K562 (cell line): ENCODE data around the gene NPAS2. TPM values are rescaled to one million over a fixed set of nuclear protein-coding genes. Genes with fewer than 3 reads are reported as not detected.

ENCODE experiments used
- ATAC-seq: fragments of 200-7000 bp; cut with Tn5 transposase; 3 replicates; pipeline ENCODE4 v1.9.1; 2020; ENCODE audit warnings: moderate library complexity
- BruUV-seq: library from RNA; stranded (reverse); fragments of 400-500 nt; replicated peaks from 2 replicates; lab custom pipeline; 2021; lab: Mats Ljungman, UMichigan
- CTCF ChIA-PET: fragments of 300-600 bp; formaldehyde crosslinking; extraction: SDS; loops from one replicate; lab custom pipeline; 2021; ENCODE audit warnings: low intra/inter-chr PET ratio; lab: Yijun Ruan, JAX
- POLR2A ChIA-PET: fragments of 300-600, 350-650 bp; sonication (Branson Sonifier 250); formaldehyde crosslinking; extraction: SDS; loops from one replicate; lab custom pipeline; 2021; ENCODE audit warnings: antibody characterized with exemption, inconsistent platforms; lab: Yijun Ruan, JAX
- DNase-seq, 4 experiments: peaks; one replicate each; pipeline versions ENCODE4 v3.0.0 to v3.0.0-alpha.2; 2011 to 2018; ENCODE audit warnings: low spot score in 3 of 4, mixed read lengths in 3 of 4; ENCODE audit errors: extremely low read depth in 1 of 4
- FAIRE-seq: peaks from 2 replicates; lab custom pipeline; 2011; peaks lifted over from hg19 to GRCh38; lab: Jason Lieb, UNC
- H2AFZ ChIP-seq: 2 replicates; pipeline ENCODE4 v1.6.0; 2011; ENCODE audit warnings: low read depth, low read length, control low read depth, inconsistent platforms
- H3K27ac ChIP-seq: fragments of 200-600 bp; 3 replicates; pipeline ENCODE4 v1.8.0; 2011; ENCODE audit warnings: low read depth, mild to moderate bottlenecking, control low read depth, inconsistent platforms, low read length, moderate library complexity, mixed read lengths; ENCODE audit errors: extremely low read depth
- H3K27me3 ChIP-seq, 2 experiments: fragments of 300-600 bp in 1 of 2; 2 replicates in 1 of 2; 3 replicates in 1 of 2; pipeline versions ENCODE4 v1.6.0 to v1.8.0; 2011; ENCODE audit warnings: inconsistent platforms in 2 of 2, low read length in 2 of 2, mild to moderate bottlenecking in 1 of 2, mixed read lengths in 1 of 2, moderate library complexity in 1 of 2; ENCODE audit not compliant: control insufficient read depth in 2 of 2, insufficient read depth in 2 of 2
- H3K36me3 ChIP-seq: fragments of 300-600 bp; 3 replicates; pipeline ENCODE4 v1.8.0; 2011; ENCODE audit warnings: mild to moderate bottlenecking, low read length, inconsistent platforms; ENCODE audit not compliant: control insufficient read depth, insufficient read depth
- H3K4me1 ChIP-seq, 2 experiments: fragments of 200-600 bp in 1 of 2; replicated peaks in 1 of 2; 2 replicates in 1 of 2; 3 replicates in 1 of 2; pipeline versions ENCODE4 v1.5.1 to v1.8.0; 2011; ENCODE audit warnings: inconsistent platforms in 2 of 2, low read length in 2 of 2, mild to moderate bottlenecking in 1 of 2, mixed read lengths in 1 of 2, moderate library complexity in 1 of 2; ENCODE audit not compliant: control insufficient read depth in 2 of 2, insufficient read depth in 2 of 2
- H3K4me2 ChIP-seq: 2 replicates; pipeline ENCODE4 v1.6.1; 2011; ENCODE audit warnings: low read length, control low read depth, inconsistent platforms, mixed read lengths; ENCODE audit not compliant: insufficient read depth
- H3K4me3 ChIP-seq: fragments of 200-600 bp; sonication (generic), shearing (Covaris generic); 2 replicates; pipeline ENCODE4 v1.5.1; 2016; ENCODE audit warnings: control low read depth, inconsistent platforms
- H3K79me2 ChIP-seq: fragments of 200-600 bp; 3 replicates; pipeline ENCODE4 v1.8.0; 2011; ENCODE audit warnings: low read length, inconsistent platforms; ENCODE audit not compliant: control insufficient read depth, insufficient read depth
- H3K9ac ChIP-seq, 2 experiments: 2 replicates each; pipeline versions ENCODE4 v1.6.0 to v1.6.1; 2011; ENCODE audit warnings: low read depth in 2 of 2, low read length in 2 of 2, control low read depth in 1 of 2, inconsistent platforms in 1 of 2, mild to moderate bottlenecking in 1 of 2, mixed read lengths in 1 of 2; ENCODE audit not compliant: insufficient read depth in 1 of 2
- H3K9me1 ChIP-seq: one replicate; pipeline ENCODE4 v1.6.0; 2011; ENCODE audit warnings: inconsistent platforms, mild to moderate bottlenecking, low read length, moderate library complexity; ENCODE audit not compliant: control insufficient read depth, insufficient read depth
- H3K9me3 ChIP-seq: replicated peaks from 2 replicates; pipeline ENCODE4 v1.5.1; 2011; ENCODE audit warnings: low read depth, low read length, inconsistent platforms; ENCODE audit not compliant: control insufficient read depth, insufficient read depth
- H4K20me1 ChIP-seq: replicated peaks from 2 replicates; pipeline ENCODE4 v1.6.1; 2011; ENCODE audit warnings: low read length, inconsistent platforms, mixed read lengths; ENCODE audit not compliant: control insufficient read depth, insufficient read depth
- NR4A1 ChIP-seq, 2 experiments: fragments of 250-450 bp in 1 of 2; fragments of 450-650 bp in 1 of 2; sonication (Bioruptor Pico) in 1 of 2; IDR thresholded peaks; 2 replicates each; pipeline versions ENCODE4 v1.4.0 to v1.6.1; 2016 to 2020; ENCODE audit warnings: mild to moderate bottlenecking in 2 of 2, missing compliant biosample characterization in 1 of 2, missing genetic modification characterization in 1 of 2, moderate library complexity in 1 of 2
- RUNX1 ChIP-seq: sonication (generic); IDR thresholded peaks from 2 replicates; pipeline ENCODE4 v1.6.1; 2016; ENCODE audit warnings: antibody characterized with exemption, low read depth
- ZNF165 ChIP-seq: fragments of 250-450 bp; sonication (Bioruptor Pico); IDR thresholded peaks from 2 replicates; pipeline ENCODE4 v1.4.0; 2020; ENCODE audit warnings: borderline replicate concordance
- ZNF232 ChIP-seq: sonication (generic); formaldehyde crosslinking; IDR thresholded peaks from 2 replicates; pipeline ENCODE4 v1.8.0; 2022; ENCODE audit warnings: mild to moderate bottlenecking, missing genetic modification reagents
- ZNF354B ChIP-seq: fragments of 250-450 bp; sonication (Bioruptor Pico); IDR thresholded peaks from 2 replicates; pipeline ENCODE4 v1.4.0; 2020
- ZNF76 ChIP-seq: fragments of 250-450 bp; sonication (Bioruptor Pico); IDR thresholded peaks from 2 replicates; pipeline ENCODE4 v1.4.0; 2020; ENCODE audit warnings: mild to moderate bottlenecking, moderate library complexity, borderline replicate concordance
- WGBS: fragments of 100-300 bp; shearing (Covaris generic); methylation state at CpG from one replicate; pipeline ENCODE4 v1.1.6; 2016; ENCODE audit warnings: low coverage, mixed read lengths; ENCODE audit not compliant: insufficient coverage; ENCODE audit errors: missing lambda C conversion rate; 5-methylcytosine and 5-hydroxymethylcytosine counted together
- in situ Hi-C: fragments of 300-500 bp; cut with MboI; formaldehyde crosslinking; loops from 4 replicates; pipeline ENCODE4 v1.15.0; 2018; ENCODE audit warnings: inconsistent platforms, mixed read lengths
- intact Hi-C: fragments of 100-400 bp; cut with micrococcal nuclease; formaldehyde crosslinking; loops from 2 replicates; pipeline ENCODE4 v1.14.2; 2022
- polyA plus RNA-seq, 8 experiments: library from polyadenylated mRNA; depleted of rRNA in 4 of 8; stranded (reverse) in 5 of 8; unstranded in 3 of 8; fragments of >200 nt; fragmentation: Nextera tagmentation in 2 of 8; fragmentation: Illumina TruSeq in 1 of 8; extraction: Ambion mirVana in 2 of 8; extraction: Trizol in 1 of 8; gene quantifications; 2 replicates each; pipeline versions ENCODE4 v1.2.1 to v1.2.3, GENCODE V29; 2011 to 2014; ENCODE audit warnings: inconsistent platforms in 1 of 8, missing spikeins in 1 of 8
- total RNA-seq, 7 experiments: library from RNA; depleted of rRNA in 6 of 7; stranded (reverse); fragments of >200 nt in 6 of 7; fragmentation: Illumina TruSeq in 2 of 7; extraction: Trizol in 2 of 7; gene quantifications; 2 replicates each; pipeline versions ENCODE4 v1.2.1 to v1.2.3, GENCODE V29; 2011 to 2021; ENCODE audit warnings: low replicate concordance in 1 of 7
- TF ChIP-seq, protein P1 (sequence below): sonication (generic); formaldehyde crosslinking; IDR thresholded peaks from 2 replicates; pipeline ENCODE4 v1.5.0; 2020; ENCODE audit warnings: missing genetic modification reagents
- TF ChIP-seq, protein P2 (sequence below): sonication (generic); formaldehyde crosslinking; IDR thresholded peaks from 2 replicates; pipeline ENCODE4 v1.8.1; 2023; ENCODE audit warnings: mild to moderate bottlenecking, missing genetic modification reagents
- TF ChIP-seq, protein P3 (sequence below): fragments of 250-450 bp; sonication (Bioruptor Pico); IDR thresholded peaks from 2 replicates; pipeline ENCODE4 v1.4.0; 2020; ENCODE audit warnings: mild to moderate bottlenecking, moderate library complexity
- TF ChIP-seq, protein P4 (sequence below): sonication (generic); formaldehyde crosslinking; IDR thresholded peaks from 2 replicates; pipeline ENCODE4 v1.8.0; 2023; ENCODE audit warnings: missing genetic modification reagents, mild to moderate bottlenecking, borderline replicate concordance

Gene NPAS2
- total and polyA plus RNA-seq, 9 of the 15 experiments (the other 6 are each of a cell fraction or from before 2014, with no cell fraction given), result 0.06 to 0.29 (median 0.07) TPM; not detected in 5

DNA sequence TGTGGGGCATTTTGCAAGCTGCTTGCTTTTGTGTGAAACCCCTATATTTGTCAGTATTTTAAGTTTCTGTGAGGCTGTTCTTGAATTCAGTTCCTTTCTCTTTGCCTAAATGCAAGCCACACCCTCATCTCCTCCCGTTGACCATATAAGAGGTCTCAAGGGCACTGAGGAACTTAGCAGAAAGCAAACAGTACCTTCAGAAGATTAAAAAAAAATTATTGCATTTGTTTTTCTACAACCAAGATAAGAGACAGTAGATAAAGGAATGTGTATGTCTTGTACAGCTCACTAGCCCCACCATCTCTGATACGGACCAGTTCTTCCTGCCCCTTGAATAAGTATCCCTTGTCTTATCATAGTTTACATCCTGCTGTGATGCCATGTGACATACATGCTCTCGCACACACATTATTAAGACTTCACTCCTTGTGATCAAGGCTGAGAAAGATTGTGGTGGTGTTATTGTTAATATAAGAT, 64.2 kb downstream of the NPAS2 start:
- intact Hi-C loops, result no loop called here
- Histone ChIP-seq H3K4me1 (no peaks in the 10 kb centered on the region; a peak in 1 of 5 replicates), H3K9me3 (no peaks in the 10 kb centered on the region), H3K27me3 (peaks cover 0 to 5% of the 10 kb centered on the region in 2 experiments; a peak in 1 of 5 replicates), H4K20me1 (no peaks in the 10 kb centered on the region), H3K9me1 (no peaks in the 10 kb centered on the region), H3K4me3 (no peak overlapping the region), H3K27ac (no peak overlapping the region), H2AFZ (no peak overlapping the region), H3K9ac (no peak overlapping the region), H3K36me3 (no peaks in the 10 kb centered on the region), H3K4me2 (no peak overlapping the region), H3K79me2 (no peaks in the 10 kb centered on the region)
- FAIRE-seq, result no peak
- ATAC-seq, result no peak
- ChIA-PET POLR2A (no interaction called here), CTCF (no interaction called here)
- in situ Hi-C loops, result no loop called here
- no peak for DNase-seq
- BruUV-seq, result no TSS peak
- 0% methylated on average over 3 of the region's 3 CpGs for WGBS
- no peak for TF ChIP-seq ZNF232 (CRISPR knock-in tag)
- TF ChIP-seq, protein P1, sequence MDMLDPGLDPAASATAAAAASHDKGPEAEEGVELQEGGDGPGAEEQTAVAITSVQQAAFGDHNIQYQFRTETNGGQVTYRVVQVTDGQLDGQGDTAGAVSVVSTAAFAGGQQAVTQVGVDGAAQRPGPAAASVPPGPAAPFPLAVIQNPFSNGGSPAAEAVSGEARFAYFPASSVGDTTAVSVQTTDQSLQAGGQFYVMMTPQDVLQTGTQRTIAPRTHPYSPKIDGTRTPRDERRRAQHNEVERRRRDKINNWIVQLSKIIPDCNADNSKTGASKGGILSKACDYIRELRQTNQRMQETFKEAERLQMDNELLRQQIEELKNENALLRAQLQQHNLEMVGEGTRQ (CRISPR knock-in tag), result no peak
- TF ChIP-seq ZNF76, result no peak
- TF ChIP-seq, protein P2, sequence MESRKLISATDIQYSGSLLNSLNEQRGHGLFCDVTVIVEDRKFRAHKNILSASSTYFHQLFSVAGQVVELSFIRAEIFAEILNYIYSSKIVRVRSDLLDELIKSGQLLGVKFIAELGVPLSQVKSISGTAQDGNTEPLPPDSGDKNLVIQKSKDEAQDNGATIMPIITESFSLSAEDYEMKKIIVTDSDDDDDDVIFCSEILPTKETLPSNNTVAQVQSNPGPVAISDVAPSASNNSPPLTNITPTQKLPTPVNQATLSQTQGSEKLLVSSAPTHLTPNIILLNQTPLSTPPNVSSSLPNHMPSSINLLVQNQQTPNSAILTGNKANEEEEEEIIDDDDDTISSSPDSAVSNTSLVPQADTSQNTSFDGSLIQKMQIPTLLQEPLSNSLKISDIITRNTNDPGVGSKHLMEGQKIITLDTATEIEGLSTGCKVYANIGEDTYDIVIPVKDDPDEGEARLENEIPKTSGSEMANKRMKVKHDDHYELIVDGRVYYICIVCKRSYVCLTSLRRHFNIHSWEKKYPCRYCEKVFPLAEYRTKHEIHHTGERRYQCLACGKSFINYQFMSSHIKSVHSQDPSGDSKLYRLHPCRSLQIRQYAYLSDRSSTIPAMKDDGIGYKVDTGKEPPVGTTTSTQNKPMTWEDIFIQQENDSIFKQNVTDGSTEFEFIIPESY (CRISPR knock-in tag), result no peak
- TF ChIP-seq, protein P3, sequence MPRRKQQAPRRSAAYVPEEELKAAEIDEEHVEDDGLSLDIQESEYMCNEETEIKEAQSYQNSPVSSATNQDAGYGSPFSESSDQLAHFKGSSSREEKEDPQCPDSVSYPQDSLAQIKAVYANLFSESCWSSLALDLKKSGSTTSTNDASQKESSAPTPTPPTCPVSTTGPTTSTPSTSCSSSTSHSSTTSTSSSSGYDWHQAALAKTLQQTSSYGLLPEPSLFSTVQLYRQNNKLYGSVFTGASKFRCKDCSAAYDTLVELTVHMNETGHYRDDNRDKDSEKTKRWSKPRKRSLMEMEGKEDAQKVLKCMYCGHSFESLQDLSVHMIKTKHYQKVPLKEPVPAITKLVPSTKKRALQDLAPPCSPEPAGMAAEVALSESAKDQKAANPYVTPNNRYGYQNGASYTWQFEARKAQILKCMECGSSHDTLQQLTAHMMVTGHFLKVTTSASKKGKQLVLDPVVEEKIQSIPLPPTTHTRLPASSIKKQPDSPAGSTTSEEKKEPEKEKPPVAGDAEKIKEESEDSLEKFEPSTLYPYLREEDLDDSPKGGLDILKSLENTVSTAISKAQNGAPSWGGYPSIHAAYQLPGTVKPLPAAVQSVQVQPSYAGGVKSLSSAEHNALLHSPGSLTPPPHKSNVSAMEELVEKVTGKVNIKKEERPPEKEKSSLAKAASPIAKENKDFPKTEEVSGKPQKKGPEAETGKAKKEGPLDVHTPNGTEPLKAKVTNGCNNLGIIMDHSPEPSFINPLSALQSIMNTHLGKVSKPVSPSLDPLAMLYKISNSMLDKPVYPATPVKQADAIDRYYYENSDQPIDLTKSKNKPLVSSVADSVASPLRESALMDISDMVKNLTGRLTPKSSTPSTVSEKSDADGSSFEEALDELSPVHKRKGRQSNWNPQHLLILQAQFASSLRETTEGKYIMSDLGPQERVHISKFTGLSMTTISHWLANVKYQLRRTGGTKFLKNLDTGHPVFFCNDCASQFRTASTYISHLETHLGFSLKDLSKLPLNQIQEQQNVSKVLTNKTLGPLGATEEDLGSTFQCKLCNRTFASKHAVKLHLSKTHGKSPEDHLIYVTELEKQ, result no peak
- no peak for TF ChIP-seq ZNF354B
- TF ChIP-seq RUNX1, result no peak
- no peak for TF ChIP-seq ZNF165 (CRISPR knock-in tag)
- no peak for TF ChIP-seq NR4A1 (CRISPR knock-in tag; IDR thresholded peaks at IDR 0.05)
- TF ChIP-seq NR4A1 (tag; IDR thresholded peaks at IDR 0.05), result no peak
- TF ChIP-seq, protein P4, sequence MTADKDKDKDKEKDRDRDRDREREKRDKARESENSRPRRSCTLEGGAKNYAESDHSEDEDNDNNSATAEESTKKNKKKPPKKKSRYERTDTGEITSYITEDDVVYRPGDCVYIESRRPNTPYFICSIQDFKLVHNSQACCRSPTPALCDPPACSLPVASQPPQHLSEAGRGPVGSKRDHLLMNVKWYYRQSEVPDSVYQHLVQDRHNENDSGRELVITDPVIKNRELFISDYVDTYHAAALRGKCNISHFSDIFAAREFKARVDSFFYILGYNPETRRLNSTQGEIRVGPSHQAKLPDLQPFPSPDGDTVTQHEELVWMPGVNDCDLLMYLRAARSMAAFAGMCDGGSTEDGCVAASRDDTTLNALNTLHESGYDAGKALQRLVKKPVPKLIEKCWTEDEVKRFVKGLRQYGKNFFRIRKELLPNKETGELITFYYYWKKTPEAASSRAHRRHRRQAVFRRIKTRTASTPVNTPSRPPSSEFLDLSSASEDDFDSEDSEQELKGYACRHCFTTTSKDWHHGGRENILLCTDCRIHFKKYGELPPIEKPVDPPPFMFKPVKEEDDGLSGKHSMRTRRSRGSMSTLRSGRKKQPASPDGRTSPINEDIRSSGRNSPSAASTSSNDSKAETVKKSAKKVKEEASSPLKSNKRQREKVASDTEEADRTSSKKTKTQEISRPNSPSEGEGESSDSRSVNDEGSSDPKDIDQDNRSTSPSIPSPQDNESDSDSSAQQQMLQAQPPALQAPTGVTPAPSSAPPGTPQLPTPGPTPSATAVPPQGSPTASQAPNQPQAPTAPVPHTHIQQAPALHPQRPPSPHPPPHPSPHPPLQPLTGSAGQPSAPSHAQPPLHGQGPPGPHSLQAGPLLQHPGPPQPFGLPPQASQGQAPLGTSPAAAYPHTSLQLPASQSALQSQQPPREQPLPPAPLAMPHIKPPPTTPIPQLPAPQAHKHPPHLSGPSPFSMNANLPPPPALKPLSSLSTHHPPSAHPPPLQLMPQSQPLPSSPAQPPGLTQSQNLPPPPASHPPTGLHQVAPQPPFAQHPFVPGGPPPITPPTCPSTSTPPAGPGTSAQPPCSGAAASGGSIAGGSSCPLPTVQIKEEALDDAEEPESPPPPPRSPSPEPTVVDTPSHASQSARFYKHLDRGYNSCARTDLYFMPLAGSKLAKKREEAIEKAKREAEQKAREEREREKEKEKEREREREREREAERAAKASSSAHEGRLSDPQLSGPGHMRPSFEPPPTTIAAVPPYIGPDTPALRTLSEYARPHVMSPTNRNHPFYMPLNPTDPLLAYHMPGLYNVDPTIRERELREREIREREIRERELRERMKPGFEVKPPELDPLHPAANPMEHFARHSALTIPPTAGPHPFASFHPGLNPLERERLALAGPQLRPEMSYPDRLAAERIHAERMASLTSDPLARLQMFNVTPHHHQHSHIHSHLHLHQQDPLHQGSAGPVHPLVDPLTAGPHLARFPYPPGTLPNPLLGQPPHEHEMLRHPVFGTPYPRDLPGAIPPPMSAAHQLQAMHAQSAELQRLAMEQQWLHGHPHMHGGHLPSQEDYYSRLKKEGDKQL (CRISPR knock-in tag), result no peak
